NCI-H510A treated with DMSO at 0.1 percent for 48 hours (cell line): ENCODE measurements around the gene TSHZ2.
A peak's percentile ranks its signal among the peaks of the same experiment; 100 is the strongest.
"Not testable (repeated sequence)": the region's sequence is repeated elsewhere in the genome, so short reads cannot be mapped to it uniquely, and the experiment has no call there.

Source experiments
- DNase-seq: peaks from one replicate; lab custom pipeline; 2025; lab: John Stamatoyannopoulos, UW

Gene TSHZ2

GRCh38 chr20:53085720-53086119 is 113.6 kb downstream of the TSHZ2 start:
- DNase-seq = no peak

- no peak for DNase-seq
These were observed 115.0 kb downstream of the TSHZ2 start for GRCh38 chr20:53087037-53087777.

- no peak for DNase-seq
These were observed 116.6 kb downstream of the TSHZ2 start for GRCh38 chr20:53088786-53089185.

GRCh38 chr20:53089851-53090250 is 117.7 kb downstream of the TSHZ2 start:
- not testable (repeated sequence) for DNase-seq

- no peak for DNase-seq
These were observed 119.6 kb downstream of the TSHZ2 start for GRCh38 chr20:53091789-53092188.

- DNase-seq = no peak
These were observed 120.7 kb downstream of the TSHZ2 start for GRCh38 chr20:53092772-53093300.

- DNase-seq = no peak
These were observed 125.2 kb downstream of the TSHZ2 start for GRCh38 chr20:53097371-53097770.

- no peak for DNase-seq
These were observed 125.6 kb downstream of the TSHZ2 start for GRCh38 chr20:53097791-53098190.

- DNase-seq = no peak
These were observed 126.5 kb downstream of the TSHZ2 start for GRCh38 chr20:53098621-53099020.

- DNase-seq = no peak
These were observed 127.7 kb downstream of the TSHZ2 start for GRCh38 chr20:53099856-53100255.

- no peak for DNase-seq
These were observed 128.3 kb downstream of the TSHZ2 start for GRCh38 chr20:53100476-53100911.

GRCh38 chr20:53101992-53102760 is 130.0 kb downstream of the TSHZ2 start:
- DNase-seq = no peak

- DNase-seq = no peak
These were observed 131.0 kb downstream of the TSHZ2 start for GRCh38 chr20:53103124-53103523.

- no peak for DNase-seq
These were observed 132.7 kb downstream of the TSHZ2 start for GRCh38 chr20:53104884-53105283.

- no peak for DNase-seq
These were observed 144.6 kb downstream of the TSHZ2 start for GRCh38 chr20:53116733-53117132.

GRCh38 chr20:53122853-53123252 is 150.7 kb downstream of the TSHZ2 start:
- no peak for DNase-seq

GRCh38 chr20:53124075-53124551 is 152.0 kb downstream of the TSHZ2 start:
- DNase-seq = no peak

GRCh38 chr20:53124803-53125202 is 152.6 kb downstream of the TSHZ2 start:
- DNase-seq = no peak

- DNase-seq = peak; percentile 62
These were observed 154.0 kb downstream of the TSHZ2 start for GRCh38 chr20:53126185-53126584.

- DNase-seq = no peak
These were observed 154.9 kb downstream of the TSHZ2 start for GRCh38 chr20:53127027-53127426.

- DNase-seq = no peak
These were observed 155.8 kb downstream of the TSHZ2 start for GRCh38 chr20:53128004-53128403.

GRCh38 chr20:53129563-53129962 is 157.4 kb downstream of the TSHZ2 start:
- no peak for DNase-seq

GRCh38 chr20:53130795-53131194 is 158.6 kb downstream of the TSHZ2 start:
- DNase-seq = no peak
